ENCODE data around the gene ZC3H12C.

ZC3H12C gene

GRCh38 chr11:110077831-110078325, 15.3 kb upstream of the ZC3H12C start:
- DNase-seq: no peak

- DNase-seq: no peak
Observed at GRCh38 chr11:110078923-110079544, 14.2 kb upstream of the ZC3H12C start.

DNA sequence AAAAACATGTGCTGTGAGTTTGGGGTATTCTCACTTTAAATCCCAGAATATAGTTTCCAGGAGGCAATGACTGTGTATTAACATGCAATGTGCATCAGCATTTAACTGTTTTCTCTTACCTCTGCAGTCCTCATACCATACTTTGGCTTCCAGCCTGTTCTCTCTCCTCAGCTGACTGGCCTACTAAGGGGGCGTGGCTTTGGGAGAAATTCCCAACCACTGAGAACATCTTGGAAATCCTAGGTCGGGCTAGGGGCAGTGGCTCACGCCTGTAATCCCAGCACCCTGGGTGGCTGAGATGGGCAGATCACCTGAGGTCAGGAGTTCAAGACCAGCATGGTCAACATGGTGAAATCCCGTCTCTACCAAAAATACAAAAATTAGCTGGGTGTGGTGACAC, 13.5 kb upstream of the ZC3H12C start:
- no peak for DNase-seq

- DNase-seq: no peak
Observed at GRCh38 chr11:110081462-110082376, 11.5 kb upstream of the ZC3H12C start.

DNA sequence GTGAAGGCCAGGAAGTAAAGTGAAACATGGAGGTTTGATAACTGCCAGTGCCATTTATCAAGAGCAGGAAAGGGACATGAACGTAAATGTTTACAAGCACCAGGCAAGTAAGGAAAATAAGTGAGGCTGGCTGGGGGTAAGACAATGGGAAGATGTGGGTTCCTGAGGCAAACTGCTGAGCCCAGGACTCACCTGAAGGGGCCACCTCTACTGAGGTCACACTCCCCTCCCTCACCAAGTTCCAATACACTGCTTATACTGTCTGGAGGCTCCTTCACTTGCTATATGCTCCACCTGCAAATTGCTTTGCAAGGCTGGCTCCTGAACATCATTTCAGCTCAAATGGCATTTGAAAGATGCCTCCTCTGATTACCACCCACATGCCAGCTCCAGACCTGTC, 10.3 kb upstream of the ZC3H12C start:
- DNase-seq: no peak

DNA sequence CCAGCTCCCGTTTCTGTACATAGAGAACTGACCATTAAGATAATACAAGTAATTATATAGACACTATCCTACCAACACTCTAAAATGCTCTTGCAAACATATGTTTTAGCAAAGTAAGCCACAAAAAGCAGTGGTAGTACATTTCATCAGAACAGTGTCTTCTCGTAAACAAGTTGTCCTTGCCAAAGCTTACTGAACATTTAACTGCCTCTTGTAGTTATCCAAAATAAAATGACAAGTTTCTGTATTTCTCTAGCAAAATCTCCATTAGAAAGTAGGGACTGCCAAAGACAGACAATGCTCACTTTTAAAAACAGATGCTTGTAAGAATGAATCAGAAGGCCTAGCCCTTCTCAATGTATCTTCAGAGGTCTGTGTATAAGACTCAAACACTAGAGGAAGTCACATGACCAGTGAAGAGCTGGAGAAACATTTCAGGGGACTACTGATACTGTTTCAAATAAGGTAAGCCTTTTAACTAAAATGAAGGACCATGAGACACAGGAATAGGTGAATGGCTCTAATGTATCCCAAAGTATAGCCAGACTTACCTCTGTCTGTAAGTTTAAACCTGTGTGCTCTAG, 7.8 kb upstream of the ZC3H12C start:
- no peak for DNase-seq

DNA sequence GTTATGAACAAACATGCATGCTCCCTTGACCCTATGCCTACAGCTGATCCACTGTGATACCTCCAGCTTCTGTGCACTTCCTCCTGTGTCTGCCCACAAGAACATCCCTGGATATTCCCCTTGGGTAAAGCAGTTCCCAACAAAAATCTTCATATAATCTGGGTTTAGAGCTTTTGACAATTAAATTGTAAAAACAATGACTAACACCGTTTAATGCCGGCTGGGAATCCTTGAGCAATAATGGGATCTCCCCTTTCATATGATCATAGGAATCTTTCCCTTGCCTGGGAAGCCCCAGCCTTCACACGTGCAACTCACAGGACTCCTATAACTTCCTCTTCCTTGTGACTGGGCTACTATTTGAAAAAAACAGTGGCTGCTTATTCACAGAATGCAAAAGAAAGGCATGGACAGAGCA, 6.3 kb upstream of the ZC3H12C start:
- DNase-seq: no peak

DNA sequence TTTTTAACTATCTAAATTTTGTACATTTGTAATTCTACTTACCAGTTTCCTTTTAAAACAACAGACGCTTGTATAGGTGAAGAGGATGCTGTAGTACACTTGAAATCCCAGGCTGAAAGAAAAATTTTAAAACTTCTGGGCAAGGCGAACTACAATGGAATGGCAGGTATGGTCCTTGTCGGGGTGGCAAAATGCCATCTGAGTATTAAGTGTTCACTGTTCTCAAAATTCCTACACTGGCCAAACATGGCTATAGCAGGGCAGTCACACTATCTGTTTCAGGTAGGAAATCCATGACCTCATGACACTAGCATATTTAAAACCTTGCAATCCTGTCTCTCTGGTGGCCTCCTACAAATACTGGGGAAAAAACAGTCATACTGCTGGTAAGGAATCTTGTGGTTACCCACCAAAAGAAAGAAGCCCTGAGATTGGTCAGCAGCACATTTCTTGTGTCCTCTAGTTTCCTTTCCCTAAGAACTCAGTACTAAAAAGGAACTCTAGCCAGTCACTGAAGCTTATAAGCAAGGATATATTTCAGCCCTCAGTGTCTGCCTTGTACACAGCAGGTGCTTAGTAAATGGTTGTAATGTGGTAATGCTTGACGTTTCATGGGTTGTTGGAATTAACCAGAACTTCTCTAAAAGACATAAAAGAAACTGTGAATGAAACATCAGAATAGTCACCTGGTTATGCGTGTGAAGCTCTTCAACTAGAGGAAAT, 5.2 kb upstream of the ZC3H12C start:
- DNase-seq: no peak

- DNase-seq: no peak
Observed at GRCh38 chr11:110088535-110089344, 4.5 kb upstream of the ZC3H12C start.

- no peak for DNase-seq
Observed at GRCh38 chr11:110089617-110090282, 3.4 kb upstream of the ZC3H12C start.

DNA sequence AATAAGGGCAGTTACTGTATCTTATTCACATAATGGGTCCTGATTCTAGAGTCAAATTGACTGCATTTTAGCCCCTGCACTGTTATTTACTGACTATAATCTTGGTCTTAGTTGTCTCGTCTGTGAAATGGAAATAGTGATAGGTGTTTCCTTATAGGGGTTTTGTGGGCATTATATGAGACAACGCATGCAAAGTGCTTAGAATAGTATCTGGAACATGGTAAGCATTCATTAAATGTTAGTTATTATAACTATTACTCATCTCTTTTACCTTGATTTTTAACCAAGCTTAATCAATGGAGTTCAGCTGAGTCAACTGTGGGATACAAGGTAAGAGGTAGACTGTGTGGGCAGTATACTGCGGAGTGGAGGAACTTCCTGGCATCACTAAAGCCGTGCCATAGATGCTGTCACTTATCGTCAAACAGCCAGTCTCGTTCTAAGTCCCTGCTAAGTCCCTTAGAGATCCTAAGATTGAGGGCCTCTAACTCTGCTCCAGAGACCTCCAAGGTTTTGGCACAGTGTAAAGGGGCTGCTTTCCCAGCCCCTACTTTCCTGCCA, 2.6 kb upstream of the ZC3H12C start:
- no peak for DNase-seq

- DNase-seq: no peak
Observed at GRCh38 chr11:110092111-110092514, 1.1 kb upstream of the ZC3H12C start.

DNA sequence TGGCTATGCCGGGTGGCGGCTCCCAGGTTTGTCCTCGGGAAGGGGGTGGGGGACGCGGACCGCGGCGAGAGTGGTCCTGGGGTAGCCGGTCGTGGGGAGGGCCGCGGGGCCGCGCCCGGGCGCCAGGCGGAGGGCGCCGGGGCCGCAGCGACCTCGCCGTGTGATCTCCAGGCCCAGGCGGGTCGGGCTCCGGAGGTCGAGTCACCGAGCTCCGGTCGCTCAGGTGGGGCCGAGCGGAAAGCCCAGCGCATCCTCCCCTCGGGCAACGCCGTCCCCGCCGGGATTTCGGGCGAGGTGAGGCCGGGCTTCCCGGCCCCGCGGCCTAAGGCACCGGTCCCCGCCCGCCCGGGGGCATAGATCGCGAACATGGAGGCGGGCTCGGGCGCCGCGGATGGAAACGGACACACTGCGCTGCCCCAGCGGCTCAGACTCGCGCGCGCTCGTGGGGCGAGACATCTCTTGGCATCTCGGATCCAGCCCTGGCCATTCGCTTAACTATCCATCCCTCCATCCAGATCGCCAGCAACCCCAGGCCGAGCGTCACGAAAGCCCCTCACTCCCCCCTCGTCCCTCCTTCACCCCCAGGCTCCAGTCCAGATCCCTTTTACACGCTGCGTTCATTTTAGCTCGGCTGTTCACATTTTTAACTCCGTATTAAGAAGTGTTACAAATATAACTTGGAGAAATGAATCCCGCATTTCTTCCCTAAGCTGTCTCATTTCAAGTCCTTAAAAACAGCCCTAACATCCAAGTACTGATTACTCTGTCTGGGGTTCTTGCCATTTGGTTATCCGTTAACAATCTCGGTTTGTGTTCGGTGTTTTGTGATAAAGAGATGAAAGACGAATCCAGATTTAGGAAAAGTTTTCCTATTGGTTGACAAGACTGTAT, 460 bp downstream of the ZC3H12C start:
- DNase-seq: no peak

GRCh38 chr11:110094298-110095285, 1.4 kb downstream of the ZC3H12C start:
- no peak for DNase-seq

- no peak for DNase-seq
Observed at GRCh38 chr11:110095554-110095953, 2.4 kb downstream of the ZC3H12C start.

DNA sequence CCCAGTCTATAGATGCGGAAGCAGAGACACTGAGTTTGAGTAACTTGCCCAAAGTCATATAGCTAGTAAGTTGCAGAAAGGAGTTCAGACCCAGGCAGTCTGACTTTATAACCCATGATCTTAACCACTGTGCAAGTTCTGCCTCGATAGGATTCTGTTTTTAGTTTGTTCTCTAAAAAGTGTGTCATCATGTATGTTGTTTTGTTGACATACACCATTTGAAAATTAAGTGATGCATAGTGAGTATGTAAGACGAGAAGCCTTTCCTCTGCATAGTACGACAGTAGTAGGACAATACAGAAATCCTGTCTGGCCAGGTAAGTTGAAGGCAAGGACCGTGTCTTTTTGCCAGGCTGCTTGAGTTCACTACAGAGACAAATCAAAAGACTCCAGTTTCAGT, 3.3 kb downstream of the ZC3H12C start:
- DNase-seq: no peak

- DNase-seq: no peak
Observed at GRCh38 chr11:110097459-110098012, 4.3 kb downstream of the ZC3H12C start.

- DNase-seq: no peak
Observed at GRCh38 chr11:110098645-110099044, 5.5 kb downstream of the ZC3H12C start.

All from activated effector memory CD4-positive, alpha-beta T cell treated with Interleukin-2 at 50 U/mL for 16 hours (primary cell).